T47D (cell line): ENCODE results near the gene TNFRSF6B.
A peak's percentile ranks its signal among the peaks of the same experiment; 100 is the strongest.

Source experiments
- DNase-seq, 2 experiments: peaks; one replicate each; pipeline versions ENCODE4 v3.0.0 to v3.0.0-alpha.2; 2011 to 2012; ENCODE audit warnings: low read depth in 1 of 2, low spot score in 1 of 2
- JUND ChIP-seq: IDR thresholded peaks from 2 replicates; pipeline ENCODE4 v1.6.1; 2012; ENCODE audit warnings: low read depth
- in situ Hi-C: cut with HindIII; loops from 2 replicates; pipeline ENCODE4 v1.10.0; 2016; ENCODE audit warnings: low sequenced_read_pairs, low pct_unique_long_range_greater_than_20kb

Gene TNFRSF6B

GRCh38 chr20:63745961-63746731, 49.7 kb downstream of the TNFRSF6B start:
- DNase-seq = peak in 1 of 2 experiments; percentile 16
- in situ Hi-C loops = no loop called here
- TF ChIP-seq JUND = no peak

- in situ Hi-C loops = no loop called here
- DNase-seq = no peak
Observed at GRCh38 chr20:63746751-63747315, 50.4 kb downstream of the TNFRSF6B start.

GRCh38 chr20:63747622-63748069, 51.2 kb downstream of the TNFRSF6B start:
- in situ Hi-C loops = no loop called here
- no peak for TF ChIP-seq JUND
- DNase-seq = peak in 1 of 2 experiments; percentile 35

More at GRCh38 chr20:63746751-63747315, 50.4 kb downstream of the TNFRSF6B start:
- no peak for TF ChIP-seq JUND
